ENCODE data around the gene VAV2.

The VAV2 gene

DNA sequence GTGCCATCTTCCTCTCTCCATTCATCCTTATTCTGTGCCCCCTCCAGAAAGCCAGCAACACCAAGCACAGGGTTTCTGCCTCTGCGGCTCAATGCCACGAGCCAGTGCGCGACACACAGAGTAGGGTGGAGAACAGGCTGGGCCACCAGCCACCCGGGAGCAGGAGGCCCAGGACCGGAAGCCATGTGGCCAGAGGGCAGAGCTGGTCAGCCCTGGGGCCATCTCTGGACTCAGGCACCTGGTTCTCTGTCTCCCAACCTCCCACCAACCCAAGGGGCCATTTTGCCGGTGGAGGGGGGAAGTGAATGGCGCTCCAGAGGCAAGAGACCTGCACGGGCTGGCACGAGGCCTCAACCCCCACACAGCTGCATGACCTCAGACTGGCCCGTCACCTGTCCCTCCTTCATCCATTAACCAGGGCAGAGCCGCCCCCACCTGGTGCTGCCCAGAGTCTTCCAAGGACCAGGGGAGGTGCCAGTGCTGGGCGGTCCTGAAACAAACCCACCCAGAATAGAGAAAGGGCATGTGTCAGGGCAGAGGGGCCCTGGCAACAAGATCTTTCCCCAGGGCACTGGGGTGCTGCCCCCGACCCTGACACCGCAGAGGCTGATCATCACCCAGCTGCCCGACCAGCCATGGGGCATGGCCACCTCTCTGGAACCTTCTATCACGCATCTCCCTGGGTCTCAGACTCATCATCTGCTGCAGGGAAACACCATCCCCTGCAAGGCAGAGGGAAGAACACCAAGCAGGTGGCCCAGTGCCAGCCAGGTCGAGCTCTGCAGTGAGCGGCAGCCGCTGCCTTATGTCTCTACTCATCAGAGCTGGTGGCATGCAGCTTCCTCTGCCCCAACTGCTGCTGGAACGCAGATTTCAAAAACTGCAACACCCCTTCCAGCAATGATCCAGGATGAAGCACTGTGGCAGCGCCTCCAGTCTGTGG is 11.9 kb downstream of the VAV2 start:
- H3K27ac ChIP-seq = no peak overlapping the region
- TF ChIP-seq ZFX (IDR thresholded peaks at IDR 0.05; ENCODE audit: borderline replicate concordance) = no peak
- TF ChIP-seq, protein P1, sequence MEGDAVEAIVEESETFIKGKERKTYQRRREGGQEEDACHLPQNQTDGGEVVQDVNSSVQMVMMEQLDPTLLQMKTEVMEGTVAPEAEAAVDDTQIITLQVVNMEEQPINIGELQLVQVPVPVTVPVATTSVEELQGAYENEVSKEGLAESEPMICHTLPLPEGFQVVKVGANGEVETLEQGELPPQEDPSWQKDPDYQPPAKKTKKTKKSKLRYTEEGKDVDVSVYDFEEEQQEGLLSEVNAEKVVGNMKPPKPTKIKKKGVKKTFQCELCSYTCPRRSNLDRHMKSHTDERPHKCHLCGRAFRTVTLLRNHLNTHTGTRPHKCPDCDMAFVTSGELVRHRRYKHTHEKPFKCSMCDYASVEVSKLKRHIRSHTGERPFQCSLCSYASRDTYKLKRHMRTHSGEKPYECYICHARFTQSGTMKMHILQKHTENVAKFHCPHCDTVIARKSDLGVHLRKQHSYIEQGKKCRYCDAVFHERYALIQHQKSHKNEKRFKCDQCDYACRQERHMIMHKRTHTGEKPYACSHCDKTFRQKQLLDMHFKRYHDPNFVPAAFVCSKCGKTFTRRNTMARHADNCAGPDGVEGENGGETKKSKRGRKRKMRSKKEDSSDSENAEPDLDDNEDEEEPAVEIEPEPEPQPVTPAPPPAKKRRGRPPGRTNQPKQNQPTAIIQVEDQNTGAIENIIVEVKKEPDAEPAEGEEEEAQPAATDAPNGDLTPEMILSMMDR (IDR thresholded peaks at IDR 0.05) = no peak

DNA sequence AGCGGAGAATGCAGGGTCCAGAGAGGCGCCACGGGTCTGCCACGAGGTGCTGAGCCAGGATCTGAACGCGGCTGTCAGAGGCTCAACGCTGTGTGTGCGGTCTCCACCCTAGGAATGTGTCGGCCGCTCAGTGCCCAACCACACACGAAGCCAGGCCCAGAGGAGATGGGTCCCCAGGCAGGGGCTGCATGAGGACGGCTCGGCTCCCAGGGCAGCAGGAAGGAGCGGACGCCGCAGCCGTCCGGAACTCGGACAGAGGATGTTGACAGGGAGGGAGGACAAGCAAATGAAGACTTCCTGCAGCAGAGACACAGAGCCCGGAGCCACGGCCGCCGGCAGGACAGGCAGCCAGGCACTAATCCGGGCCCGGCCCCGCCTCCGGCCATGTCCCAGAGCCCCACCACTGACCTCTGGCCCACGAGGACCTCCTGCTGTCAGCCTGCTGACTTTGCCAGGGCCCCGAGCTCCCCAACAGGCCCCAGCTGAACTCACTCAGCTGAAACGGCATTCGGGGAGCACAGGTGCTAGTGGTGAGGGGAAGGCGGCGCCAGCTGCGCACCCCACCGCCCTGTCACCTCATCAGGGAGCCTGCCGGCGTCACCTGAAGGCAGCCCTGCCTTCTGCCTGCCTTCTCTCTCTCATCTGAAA is 12.7 kb downstream of the VAV2 start:
- TF ChIP-seq, protein P1 (IDR thresholded peaks at IDR 0.05) = no peak
- no peak overlapping the region for H3K27ac ChIP-seq

DNA sequence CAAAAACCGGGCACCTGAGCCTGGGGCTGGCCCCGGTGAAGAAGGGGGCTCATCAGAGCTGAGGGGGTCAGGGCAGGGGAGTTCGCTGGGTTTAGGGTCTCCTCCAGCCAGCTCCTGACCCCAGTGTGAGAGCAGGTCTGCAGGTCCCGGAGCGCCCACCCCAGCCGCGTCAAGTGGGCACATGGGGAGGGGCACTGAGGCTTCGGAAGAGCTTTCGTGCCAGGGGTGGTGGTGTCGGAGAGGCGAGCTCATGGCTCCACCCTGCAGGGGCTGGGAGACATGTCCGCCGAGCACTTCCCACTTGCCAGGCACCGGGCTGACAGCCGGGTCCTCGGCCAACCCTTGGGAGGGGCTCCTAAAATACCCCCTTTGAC is 13.2 kb downstream of the VAV2 start:
- no peak overlapping the region for H3K27ac ChIP-seq
- TF ChIP-seq, protein P1 (IDR thresholded peaks at IDR 0.05) = no peak
- no peak for TF ChIP-seq ZFX (IDR thresholded peaks at IDR 0.05; ENCODE audit: borderline replicate concordance)

DNA sequence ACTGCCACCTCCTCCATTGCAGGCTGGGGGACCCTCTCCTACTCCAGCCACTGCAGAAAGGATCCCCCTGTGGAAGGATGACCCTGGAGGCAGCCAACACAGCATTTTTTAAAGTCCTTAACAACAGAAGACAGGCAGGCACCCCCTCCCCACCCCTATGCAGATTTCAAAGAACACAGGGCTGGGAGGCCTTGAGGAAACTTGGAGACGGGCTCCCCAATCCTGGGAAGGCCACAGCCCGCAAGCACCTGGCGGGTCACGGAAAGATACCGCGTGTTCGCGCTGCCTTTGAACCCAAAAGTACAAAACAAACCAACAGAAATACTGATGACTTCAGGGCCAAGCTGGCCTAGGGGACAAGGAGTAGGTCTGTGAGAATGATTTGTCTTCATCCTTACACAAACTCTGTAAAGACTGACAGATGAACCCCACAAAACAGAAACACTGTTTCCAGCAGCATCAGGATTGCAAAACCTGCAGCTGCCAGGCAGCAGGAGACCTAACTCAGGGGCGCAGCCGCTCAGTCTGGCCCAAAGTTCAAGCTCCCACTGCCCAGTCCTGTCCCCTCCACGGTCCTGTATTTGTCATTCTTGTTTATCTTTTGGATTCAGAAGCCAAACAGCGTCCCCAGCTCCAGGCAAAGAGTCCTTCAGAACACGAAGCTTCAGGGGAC is 13.8 kb downstream of the VAV2 start:
- no peak overlapping the region for H3K27ac ChIP-seq
- TF ChIP-seq, protein P1 (IDR thresholded peaks at IDR 0.05) = no peak
- TF ChIP-seq ZFX (IDR thresholded peaks at IDR 0.05; ENCODE audit: borderline replicate concordance) = no peak

DNA sequence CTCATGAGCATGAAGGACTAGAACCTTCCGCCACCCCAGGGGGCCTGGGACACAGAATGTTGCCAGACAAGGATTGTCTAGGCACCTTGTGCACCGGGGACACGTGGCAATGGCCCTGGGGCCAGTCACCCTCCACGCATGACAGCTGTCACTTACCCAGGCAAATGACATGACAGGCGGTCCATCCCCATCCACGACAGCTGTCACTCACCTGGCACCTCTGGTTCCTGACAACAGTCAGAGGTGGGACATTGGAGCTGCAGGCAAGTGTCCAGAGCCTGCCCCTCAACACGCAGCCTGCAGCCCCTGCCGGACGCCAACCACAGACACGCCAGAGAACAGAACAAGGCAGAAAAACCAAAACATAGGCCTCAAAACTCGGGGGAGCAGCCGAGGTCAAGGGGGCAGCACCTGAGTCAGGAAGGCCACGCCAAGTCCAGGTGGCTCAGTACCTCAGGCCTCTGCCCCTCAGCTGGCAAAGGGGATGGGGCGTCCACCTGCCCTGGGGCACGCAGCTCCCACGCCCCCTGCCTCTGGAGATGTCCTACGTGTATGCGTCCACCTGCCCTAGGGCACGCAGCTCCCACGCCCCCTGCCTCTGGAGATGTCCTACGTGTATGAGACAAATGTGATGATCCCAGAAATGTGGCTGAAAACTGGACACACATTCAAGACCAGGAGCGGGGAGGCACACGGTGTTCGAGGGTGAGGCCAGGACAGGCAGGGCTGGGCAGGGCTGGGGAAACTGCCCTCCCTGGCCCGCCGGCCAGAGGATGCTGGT is 14.5 kb downstream of the VAV2 start:
- TF ChIP-seq, protein P1 (IDR thresholded peaks at IDR 0.05) = no peak
- TF ChIP-seq ZFX (IDR thresholded peaks at IDR 0.05; ENCODE audit: borderline replicate concordance) = no peak
- H3K27ac ChIP-seq = no peak overlapping the region

DNA sequence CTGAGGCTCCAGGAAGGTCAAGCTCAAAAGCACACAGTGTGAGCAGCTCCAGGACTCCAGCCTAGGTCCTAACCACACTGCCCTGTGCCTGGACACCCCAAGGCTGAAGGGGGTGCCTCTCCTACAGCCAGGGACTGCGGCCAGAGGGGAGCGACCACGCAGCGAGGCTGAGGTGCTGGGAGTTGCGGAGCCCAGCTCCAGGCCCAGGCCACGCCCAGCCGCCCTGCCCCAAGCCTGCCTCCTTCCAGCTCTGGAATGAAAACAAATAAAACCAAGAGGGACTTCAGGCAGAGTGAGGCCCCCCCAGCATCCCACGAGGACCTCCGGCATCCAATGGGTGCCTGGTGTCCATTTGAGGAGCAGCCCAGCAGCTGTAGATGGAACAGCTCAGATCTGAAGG is 15.2 kb downstream of the VAV2 start:
- no peak overlapping the region for H3K27ac ChIP-seq
- TF ChIP-seq, protein P1 (IDR thresholded peaks at IDR 0.05) = no peak
- TF ChIP-seq ZFX (IDR thresholded peaks at IDR 0.05; ENCODE audit: borderline replicate concordance) = no peak
